Breast epithelium (tissue), 4 donors: ENCODE measurements around the gene TMEM222. TPM values are rescaled to one million over a fixed set of nuclear protein-coding genes. Genes with fewer than 3 reads are reported as not detected.
A peak's percentile ranks its signal among the peaks of the same experiment; 100 is the strongest.
"Not testable (repeated sequence)": the region's sequence is repeated elsewhere in the genome, so short reads cannot be mapped to it uniquely, and the experiment has no call there.

Source experiments
- DNase-seq, 2 donors: peaks; one replicate each; pipeline ENCODE4 v3.0.0-alpha.2; 2019; ENCODE audit warnings: low spot score in 2 of 2
- H3K27ac ChIP-seq, 2 donors: fragments of 200-600 bp; sonication (generic) in 1 of 2; one replicate each; pipeline ENCODE4 v1.5.1; 2016 to 2019; ENCODE audit warnings: mild to moderate bottlenecking in 1 of 2
- H3K27me3 ChIP-seq, 2 donors: fragments of 200-600 bp; sonication (generic) in 1 of 2; one replicate each; pipeline versions ENCODE4 v1.5.1 to v1.6.0; 2017 to 2019; ENCODE audit warnings: control low read depth in 1 of 2, mild to moderate bottlenecking in 1 of 2
- H3K36me3 ChIP-seq: fragments of 200-600 bp; one replicate; pipeline ENCODE4 v1.5.1; 2019
- H3K4me1 ChIP-seq, 2 donors: fragments of 200-600 bp; sonication (generic); one replicate each; pipeline ENCODE4 v1.5.1; 2016 to 2019; ENCODE audit warnings: control low read depth in 1 of 2
- H3K4me3 ChIP-seq, 3 donors: fragments of 200-600 bp; sonication (generic); 1 replicate in 2 of 3; 2 replicates in 1 of 3; pipeline ENCODE4 v1.5.1; 2016 to 2019; ENCODE audit warnings: mild to moderate bottlenecking in 3 of 3, moderate library complexity in 2 of 3
- H3K9me3 ChIP-seq, 2 donors: fragments of 200-600 bp; sonication (generic) in 1 of 2; one replicate each; pipeline ENCODE4 v1.5.1; 2016 to 2019; ENCODE audit warnings: control low read depth in 1 of 2
- POLR2A ChIP-seq: fragments of 450-650 bp; IDR thresholded peaks from one replicate; pipeline ENCODE4 v1.6.1; 2016; ENCODE audit warnings: antibody characterized with exemption, mild to moderate bottlenecking, moderate library complexity
- intact Hi-C: fragments of 100-400 bp; cut with DNase I; formaldehyde crosslinking; loops from one replicate; pipeline ENCODE4 v1.15.1; 2023; ENCODE audit warnings: low total_unique reads
- total RNA-seq, 3 donors: library from RNA; depleted of rRNA; stranded (reverse); fragments of >200 nt; gene quantifications; one replicate each; pipeline ENCODE4 v1.1.0, GENCODE V29; 2016

The TMEM222 gene
- total RNA-seq, 3 donors from 2014 or later = 20.0 to 28.0 (median 26.5) TPM

GRCh38 chr1:27383661-27384060 is 61.7 kb downstream of the TMEM222 start:
- no peaks in the 10 kb centered on the region for H3K27me3 ChIP-seq
- peaks cover 9 to 24% of the 10 kb centered on the region in 2 donors for H3K4me1 ChIP-seq
- H3K27ac ChIP-seq = peak overlapping the region in 1 of 2 donors; percentile 45
- no peak for DNase-seq
- no peaks in the 10 kb centered on the region for H3K36me3 ChIP-seq
- H3K9me3 ChIP-seq = no peaks in the 10 kb centered on the region
- TF ChIP-seq POLR2A = no peak
- no peak overlapping the region for H3K4me3 ChIP-seq
- intact Hi-C loops = no loop called here

GRCh38 chr1:27384797-27385196 is 62.8 kb downstream of the TMEM222 start:
- DNase-seq, H3K9me3 ChIP-seq, intact Hi-C loops, H3K27ac ChIP-seq, H3K36me3 ChIP-seq, H3K27me3 ChIP-seq, H3K4me3 ChIP-seq: not testable (repeated sequence)
- H3K4me1 ChIP-seq = peaks cover 4 to 18% of the 10 kb centered on the region in 2 donors

Other genes with a start within 250 kb of the TMEM222 start
- 10 to 100 TPM in 2 of 3 donors, 1 to 10 TPM in 1; 6.1 to 14.2 (median 13.8) TPM for gene SLC9A1, start 167.0 kb upstream of the TMEM222 start, total RNA-seq
- 10 to 100 TPM; 31.5 to 34.2 (median 33.4) TPM for gene WDTC1, start 87.5 kb upstream of the TMEM222 start, total RNA-seq
- gene SYTL1, start 19.9 kb downstream of the TMEM222 start, total RNA-seq = 10 to 100 TPM in 2 of 3 donors, under 1 TPM in 1; 0.96 to 33.1 (median 22.3) TPM
- 10 to 100 TPM; 29.4 to 67.5 (median 52.0) TPM for gene MAP3K6, start 44.8 kb downstream of the TMEM222 start, total RNA-seq
- gene FCN3, start 52.7 kb downstream of the TMEM222 start, total RNA-seq = 10 to 100 TPM in 1 of 3 donors, 1 to 10 TPM in 2; 6.0 to 10.5 (median 7.4) TPM
- gene CD164L2, start 61.2 kb downstream of the TMEM222 start, total RNA-seq = 1 to 10 TPM in 1 of 3 donors, under 1 TPM in 1, not detected in 1; 0.66 to 5.3 TPM
- under 1 TPM in 2 of 3 donors, not detected in 1; 0.16 to 0.66 TPM for gene GPR3, start 70.5 kb downstream of the TMEM222 start, total RNA-seq
- gene WASF2, start 168.0 kb downstream of the TMEM222 start, total RNA-seq = 10 to 100 TPM; 41.6 to 93.5 (median 43.2) TPM